Glomerular visceral epithelial cell (primary cell): Measurements from ENCODE around the gene BSG.
A peak's percentile ranks its signal among the peaks of the same experiment; 100 is the strongest.
"Not testable (repeated sequence)": the region's sequence is repeated elsewhere in the genome, so short reads cannot be mapped to it uniquely, and the experiment has no call there.

Experiments used
- DNase-seq: peaks from one replicate; pipeline ENCODE4 v3.0.0-alpha.2; 2016; ENCODE audit errors: extremely low spot score

BSG gene

DNA sequence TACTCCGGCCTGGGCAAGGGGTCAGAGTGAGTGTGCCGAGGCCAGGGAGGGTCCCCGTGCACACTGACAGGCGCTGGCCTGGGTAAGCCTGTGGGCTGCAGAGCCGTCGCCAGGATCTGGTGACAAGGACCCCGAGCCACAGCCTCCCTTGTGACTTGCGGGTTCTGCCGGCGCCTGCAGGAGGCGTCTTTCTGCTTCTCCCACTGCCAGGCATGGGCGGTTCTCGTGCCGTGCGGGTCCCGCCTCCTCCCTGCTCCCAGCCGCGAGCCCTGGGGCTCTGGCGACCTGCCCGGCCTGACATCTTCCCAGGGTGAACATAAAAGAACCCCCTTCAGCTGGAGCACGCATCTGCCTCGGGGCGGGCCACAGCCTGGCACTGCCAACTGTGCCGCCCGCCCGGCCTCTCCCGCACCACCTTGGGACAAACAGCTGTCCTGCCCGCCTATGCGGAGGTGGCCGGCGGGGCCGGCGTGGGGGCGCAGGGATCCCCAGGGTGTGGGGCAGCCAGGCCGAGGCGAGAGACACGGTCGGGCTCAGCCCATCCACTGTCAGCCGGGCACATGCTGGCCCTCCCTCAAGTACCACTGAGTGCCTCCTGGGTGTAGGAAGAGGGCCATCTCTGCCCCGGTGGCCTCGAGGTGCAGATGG is 15.8 kb downstream of the BSG start:
- DNase-seq: peak; percentile 85

DNA sequence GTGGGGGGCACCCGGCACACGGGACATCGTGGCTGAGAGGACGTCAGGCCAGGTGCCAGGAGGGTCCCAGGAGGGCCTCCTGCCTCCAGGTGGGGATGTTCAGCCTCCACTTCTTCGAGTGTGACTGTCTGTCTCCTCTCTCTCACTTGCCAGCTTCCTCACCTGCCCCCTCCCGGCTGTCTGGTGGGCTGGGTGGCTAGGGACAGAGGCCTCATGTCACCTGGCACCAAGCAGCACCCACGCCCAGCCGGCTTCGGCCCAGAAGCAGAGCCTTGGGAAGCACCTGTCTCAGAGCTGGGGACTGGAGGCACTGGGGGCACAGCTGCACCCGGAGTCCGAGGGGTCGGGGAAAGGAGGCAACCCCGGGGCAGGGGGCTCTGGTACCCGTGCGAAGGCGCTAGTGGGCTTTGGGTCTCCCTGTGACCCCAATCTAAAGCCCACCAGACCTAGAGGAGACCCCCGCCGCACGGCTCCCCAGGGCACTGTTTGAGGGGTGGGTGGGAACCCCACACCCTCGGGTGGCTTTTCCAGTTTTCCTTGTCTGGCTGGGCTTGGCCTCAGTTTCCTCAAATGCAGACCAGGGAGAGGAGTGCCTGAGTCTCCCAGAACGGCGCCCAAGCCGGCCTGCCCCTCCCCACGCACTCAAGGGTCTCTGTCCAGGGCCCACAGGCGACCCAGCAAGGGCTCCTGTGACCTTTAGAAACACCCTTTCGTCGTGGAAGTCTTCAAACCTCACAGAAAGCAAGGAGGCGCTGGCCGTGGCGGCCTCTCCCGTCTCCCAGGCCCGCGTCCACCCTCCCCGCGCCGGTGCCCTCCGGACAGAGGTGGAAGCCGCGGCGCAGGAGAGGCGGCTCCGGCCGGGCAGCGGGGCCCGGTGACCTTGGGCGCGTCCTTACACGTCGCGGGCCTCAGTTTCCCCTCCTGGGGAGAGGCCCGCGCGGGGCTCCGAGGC is 16.6 kb downstream of the BSG start:
- DNase-seq: no peak

DNA sequence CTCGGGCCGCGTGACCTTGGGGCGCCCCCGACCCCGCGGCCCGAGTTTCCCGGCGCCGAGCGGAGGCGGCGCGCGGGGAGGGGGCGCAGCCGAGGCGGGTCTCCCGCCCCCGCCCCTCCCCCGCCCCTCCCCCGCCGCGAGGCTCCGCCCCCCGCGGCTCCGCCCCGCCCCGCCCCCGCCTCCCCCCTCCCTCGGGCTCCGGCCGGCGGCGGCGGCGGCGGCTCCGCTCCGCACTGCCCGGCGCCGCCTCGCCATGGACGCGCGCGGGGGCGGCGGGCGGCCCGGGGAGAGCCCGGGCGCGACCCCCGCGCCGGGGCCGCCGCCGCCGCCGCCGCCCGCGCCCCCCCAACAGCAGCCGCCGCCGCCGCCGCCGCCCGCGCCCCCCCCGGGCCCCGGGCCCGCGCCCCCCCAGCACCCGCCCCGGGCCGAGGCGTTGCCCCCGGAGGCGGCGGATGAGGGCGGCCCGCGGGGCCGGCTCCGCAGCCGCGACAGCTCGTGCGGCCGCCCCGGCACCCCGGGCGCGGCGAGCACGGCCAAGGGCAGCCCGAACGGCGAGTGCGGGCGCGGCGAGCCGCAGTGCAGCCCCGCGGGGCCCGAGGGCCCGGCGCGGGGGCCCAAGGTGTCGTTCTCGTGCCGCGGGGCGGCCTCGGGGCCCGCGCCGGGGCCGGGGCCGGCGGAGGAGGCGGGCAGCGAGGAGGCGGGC is 17.4 kb downstream of the BSG start, which contains the start of gene HCN2:
TSS of gene HCN2 (plus strand) at position 189 of the 703 bp plus-strand sequence. CDS start at position 254, 65 bp downstream.
- no peak for DNase-seq

DNA sequence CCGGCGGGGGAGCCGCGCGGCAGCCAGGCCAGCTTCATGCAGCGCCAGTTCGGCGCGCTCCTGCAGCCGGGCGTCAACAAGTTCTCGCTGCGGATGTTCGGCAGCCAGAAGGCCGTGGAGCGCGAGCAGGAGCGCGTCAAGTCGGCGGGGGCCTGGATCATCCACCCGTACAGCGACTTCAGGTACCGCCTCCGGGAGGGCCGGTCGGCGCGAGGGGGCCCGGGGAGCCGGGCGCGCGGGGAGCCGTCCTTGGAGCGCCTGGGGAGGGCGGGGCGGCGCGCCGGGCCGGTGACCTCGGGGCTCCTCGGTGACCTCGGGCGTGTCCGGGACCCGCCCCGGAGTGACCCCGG is 18.0 kb downstream of the BSG start:
- peak; percentile 39 for DNase-seq

DNA sequence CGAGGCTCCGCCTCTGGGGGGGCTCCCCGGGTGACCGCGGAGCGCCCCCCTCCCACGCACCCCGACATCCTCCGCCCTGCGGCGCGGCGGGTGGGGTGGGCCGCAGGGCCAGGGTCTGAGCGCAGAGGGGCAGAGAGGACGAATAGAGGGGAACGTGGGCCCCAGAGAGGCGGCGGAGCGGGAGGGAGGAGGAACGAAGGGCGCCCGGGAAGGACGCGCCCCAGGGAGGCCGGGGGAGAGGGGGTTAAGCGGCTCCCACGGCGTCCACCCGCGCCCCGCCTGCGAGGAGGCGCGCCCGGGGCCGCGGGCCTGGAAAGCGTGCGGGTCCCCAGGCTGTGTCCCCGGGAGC is 18.3 kb downstream of the BSG start:
- no peak for DNase-seq

DNA sequence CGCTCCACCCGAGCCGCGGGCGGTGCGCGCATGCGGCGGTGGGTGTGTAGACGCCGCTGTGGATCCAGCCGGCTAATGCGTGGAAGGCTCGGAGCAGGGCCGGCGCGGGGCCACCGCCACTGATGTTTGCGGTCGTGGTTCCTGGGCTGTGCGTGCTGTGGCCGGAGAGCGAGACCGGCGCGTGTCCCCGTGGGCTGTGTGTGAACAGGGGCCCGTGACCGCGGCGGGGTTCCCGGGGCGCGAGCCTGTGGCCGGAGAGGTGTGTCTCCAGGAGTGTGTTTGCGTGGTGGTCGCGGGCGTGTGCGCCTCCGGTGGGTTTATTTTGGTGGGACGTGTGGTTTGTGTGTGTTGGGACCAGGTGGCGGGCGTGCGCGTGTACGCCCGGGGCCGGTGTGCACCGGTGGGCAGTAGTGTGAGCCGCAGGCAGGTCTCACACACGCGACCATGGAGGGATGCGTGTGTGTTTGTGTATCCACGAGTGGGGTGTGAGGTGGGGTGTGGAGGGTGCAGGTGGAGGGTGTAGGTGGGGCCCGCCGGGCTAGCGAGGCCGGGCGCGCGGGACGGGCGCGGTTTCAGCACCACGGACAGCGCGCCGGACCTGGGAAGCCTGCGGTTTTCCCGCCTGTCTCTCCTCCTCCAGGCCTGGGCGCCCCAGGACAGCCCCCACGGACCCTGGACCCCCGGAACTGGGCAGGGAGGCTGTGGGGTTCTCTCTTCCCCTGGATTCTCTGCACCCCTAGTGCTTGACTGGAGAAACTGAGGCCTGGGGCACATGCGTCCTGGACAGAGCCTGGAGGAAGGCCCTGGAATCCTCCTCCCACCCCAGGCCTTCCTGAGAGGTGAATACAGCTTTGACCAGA is 18.9 kb downstream of the BSG start:
- DNase-seq: no peak

DNA sequence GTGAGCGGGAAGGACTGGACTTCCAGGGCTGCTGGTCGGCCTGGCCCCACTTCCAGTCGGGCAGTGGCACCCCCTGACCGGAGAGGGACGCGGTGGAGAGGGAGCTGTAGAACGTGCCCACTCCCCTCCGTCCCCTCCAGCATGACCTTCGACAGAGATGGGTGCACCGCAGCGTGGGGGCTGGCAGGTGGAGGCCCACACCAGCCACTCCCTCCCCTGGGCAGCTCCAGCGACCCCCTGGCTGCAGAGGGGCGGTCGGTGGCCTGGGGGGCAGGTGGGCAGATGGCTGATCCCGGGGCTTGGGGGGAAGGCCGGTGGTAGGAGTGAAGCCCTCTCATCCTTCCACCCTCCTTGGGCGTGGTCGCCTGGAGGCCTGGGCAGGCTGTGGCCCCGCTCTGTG is 19.7 kb downstream of the BSG start:
- no peak for DNase-seq

DNA sequence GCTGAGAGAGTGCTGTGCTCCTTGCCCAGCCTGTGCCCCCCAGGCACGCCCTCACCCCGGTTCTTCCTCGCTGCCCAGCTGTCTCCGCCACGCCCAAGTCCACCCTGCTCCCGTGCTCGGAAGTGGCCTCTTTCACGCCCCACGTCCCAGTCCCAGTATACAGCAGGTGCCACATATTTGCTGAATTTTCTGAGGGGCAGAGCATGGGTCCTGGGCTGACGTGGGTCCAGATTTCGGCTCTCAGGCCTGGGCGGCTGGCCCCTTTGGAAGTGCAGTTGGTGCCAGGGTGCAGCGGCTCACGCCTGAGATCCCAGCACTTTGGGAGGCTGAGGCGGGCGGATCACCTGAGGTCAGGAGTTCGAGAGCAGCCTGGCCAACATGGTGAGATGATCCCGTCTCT is 20.7 kb downstream of the BSG start:
- DNase-seq: no peak

DNA sequence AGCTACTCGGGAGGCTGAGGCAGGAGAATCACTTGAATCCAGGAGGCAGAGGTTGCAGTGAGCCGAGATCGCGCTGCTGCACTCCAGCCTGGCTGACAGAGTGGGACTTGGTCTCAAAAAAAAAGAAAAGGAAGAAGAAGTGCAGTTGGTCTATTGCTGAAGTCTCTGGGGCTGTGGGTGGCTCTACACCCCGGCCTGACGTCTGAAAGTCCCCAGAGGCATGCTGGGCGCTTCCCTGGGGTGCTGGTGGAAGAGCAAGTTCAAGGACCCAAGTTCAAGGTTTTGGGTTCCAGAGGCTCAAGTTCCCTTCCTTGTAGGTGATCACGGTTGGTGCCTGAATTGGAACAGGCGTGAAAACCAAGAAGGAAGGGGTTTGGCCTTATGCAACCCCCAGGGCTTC is 21.1 kb downstream of the BSG start:
- no peak for DNase-seq

DNA sequence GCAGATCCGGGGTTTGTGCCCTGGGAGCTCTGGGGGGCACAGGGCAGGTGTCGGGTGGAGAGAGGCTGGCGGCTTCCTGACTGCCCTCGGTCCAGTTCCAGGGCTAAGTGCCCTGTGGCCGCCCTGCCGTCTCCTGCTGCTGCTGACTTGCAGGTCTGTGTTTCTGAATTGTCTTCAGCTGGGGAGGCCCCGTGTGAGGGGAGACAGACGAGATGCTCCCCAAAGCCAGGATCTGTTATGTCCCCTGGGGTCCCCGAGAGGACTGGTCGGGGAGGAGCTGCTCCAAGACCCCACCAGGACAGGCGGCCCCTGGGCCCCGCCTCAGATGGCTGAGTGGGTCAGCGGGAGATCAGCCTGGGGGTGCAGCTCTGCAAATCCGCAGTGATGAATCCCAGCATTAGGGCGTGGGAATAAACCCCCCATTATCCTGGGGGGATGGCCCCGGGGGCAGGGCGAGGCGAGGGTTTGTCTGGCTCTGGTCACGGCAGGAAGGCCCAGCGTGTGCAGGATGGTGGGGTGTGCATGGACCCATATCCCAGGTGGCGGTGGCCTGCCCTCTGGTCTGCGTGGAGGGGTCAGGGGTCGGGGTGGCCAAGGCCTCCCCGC is 22.0 kb downstream of the BSG start:
- no peak for DNase-seq

DNA sequence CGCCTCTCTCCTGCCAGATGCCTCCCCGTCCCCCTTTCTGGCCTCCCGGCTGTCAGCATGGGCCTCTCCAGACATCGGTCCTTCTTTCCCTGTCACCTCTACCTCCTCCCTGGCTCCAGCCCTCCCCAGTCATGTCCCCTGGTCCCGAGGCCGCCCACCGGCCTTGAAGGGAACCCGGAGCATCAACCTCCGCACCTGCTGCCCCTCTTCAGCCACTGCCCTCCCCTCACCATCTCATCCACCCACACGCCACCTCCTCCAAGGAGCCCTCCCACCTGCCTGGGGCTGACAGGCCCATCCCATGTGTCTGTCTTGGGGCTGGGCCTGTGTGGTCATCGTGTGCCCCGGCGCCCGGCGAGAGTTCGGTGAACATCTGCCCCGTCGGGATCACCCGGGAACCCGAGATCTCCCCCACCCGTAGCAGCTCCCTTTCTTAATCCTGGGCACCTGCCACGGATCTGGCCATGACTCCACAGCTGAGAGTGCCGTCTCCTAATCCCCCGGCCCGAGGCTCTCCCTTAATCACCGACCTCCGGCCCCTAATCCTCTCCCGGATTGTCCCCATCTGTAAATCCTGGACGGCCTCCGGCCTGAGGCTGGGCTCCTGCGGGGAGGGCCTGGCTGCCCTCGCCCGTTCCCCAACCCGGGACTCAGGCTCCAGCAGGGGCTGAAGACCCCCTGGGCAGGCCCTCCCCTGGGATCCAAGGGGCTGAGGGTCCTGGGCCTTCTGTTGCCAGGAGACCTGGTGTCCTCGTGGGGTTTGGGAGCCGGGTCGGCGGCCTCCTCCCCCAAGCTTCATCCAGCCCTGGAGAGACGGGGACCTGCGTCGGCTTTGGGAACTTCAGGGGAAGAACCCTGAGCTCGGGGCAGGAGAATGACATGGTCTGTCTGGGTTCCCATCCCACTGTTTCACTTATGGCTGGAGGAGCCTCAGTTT is 23.2 kb downstream of the BSG start:
- no peak for DNase-seq

DNA sequence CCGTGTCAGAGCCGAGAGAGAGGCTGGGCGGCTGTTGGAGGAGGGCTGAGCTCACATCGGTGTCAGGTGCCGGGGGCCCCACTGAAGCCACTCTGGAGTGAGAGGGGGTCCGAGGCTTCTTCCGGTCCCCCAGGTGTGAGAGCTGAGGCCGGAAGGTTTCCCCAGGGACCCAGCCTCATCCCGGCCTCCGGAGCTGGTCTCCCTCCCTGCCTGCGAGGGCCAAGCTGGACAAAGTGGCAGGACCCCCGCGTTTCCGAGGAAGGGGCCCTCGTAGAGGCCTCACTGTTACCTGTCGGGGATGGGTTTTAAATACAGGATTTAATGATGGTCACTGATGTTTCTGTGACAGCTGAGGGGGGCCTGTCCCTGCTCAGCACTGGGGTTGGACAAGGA is 23.9 kb downstream of the BSG start:
- no peak for DNase-seq

DNA sequence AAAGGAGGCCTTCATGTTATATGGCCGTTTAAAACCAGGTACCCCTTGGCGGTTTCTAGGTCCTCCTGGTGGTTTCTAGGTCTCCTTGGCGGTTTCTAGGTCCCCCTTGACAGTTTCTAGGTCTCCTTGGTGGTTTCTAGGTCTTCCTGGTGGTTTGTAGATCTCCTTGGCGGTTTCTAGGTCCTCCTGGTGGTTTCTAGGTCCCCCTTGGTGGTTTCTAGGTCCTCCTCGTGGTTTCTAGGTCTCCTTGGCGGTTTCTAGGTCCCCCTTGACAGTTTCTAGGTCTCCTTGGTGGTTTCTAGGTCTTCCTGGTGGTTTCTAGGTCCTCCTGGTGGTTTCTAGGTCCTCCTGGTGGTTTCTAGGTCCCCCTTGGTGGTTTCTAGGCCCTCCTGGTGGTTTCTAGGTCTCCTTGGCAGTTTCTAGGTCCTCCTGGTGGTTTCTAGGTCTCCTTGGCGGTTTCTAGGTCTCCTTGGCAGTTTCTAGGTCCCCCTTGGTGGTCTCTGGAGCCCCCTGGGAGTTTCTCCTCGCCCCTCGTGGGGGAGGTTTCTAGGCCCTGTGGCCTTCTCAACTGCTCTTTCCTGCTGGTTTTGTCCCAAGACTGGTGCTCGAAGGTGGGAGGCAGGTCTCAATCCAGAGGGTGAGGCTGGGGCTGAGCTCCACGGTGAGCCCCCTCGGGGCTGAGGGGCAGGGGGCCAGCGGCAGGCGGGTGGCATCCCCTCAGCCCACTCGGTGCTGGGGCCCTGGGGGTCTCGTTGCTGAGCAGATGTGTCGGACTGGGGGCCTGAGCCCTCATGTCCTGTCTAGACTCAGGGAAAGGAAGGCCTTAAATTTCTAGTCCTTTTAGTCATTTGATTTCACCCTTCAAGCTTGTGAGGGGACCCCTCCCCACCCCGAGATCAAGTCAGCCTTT is 25.3 kb downstream of the BSG start:
- no peak for DNase-seq

DNA sequence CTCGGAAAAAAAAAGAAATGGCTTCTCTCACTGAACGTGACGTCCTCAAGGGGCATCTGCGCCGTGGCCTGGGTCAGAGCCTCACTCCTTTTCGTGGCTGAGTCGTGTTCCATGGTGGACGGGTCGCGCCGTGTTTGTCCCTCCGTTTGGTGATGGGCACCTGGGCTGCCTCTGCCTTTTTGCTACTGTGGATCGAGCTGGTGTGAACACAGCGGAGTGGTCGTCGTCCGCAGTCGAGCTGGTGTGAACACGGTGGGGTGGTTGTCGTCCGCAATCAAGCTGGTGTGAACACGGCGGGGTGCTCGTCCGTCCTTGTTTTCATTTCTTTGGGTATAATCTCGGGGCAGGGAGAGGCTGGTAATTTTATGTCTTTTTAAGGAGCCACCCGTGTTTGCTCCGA is 28.9 kb downstream of the BSG start:
- DNase-seq: no peak

DNA sequence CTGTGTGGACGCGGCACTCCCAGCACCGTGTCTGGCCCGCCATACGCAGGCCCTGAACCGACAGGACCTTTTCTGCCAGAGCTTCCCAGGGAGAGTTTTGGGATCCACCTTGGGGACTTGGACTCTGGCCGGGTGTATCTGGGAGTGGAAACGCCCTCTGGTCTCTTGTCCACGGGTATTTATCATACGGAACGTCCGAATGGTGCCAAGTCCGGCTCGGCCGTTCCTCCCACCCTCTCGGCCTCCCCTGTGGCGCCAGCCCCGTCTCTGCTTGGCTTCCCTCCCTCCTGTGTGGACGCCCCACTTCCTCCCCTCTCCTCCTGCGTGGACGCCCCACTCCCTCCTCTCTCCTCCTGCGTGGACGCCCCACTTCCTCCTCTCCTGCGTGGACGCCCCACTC is 29.4 kb downstream of the BSG start:
- DNase-seq: no peak

DNA sequence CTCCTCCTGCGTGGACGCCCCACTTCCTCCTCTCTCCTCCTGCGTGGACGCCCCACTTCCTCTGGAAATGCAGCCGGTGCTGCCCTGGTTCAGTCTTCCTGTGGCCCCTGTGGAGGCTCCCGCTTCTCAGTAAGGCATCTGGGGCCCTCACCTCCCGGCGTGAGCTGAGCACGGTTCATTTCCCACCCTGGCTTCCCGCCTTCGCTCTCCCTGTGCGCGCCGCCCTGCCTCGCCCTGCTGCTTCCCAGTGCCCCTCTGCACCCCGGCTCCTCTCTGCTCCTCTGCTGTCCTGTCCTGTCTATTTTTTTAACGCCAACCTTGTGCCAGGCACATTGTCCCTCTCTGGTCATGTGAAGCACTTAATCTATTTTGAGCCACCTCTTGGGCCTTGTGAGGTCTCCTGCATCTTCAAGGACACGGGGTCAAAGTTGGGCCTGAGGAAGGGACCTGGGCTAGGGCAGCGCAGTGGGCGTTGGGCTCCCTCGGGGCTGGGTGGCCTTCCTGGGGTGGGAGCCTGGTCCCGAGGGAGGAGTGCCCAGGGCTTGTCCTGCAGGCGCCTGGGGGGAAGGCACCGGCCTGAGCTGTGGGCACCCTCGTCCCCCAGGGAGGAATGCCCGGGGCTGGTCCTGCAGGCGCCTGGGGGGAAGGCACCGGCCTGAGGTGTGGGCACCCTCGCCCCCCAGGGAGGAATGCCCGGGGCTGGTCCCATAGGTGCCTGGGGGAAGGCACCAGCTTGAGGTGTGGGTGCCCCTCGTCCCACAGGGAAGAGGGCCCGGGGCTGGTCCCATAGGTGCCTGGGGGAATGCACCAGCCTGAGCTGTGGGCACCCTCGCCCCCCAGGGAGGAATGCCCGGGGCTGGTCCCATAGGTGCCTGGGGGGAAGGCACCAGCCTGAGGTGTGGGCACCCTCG is 30.2 kb downstream of the BSG start:
- no peak for DNase-seq

DNA sequence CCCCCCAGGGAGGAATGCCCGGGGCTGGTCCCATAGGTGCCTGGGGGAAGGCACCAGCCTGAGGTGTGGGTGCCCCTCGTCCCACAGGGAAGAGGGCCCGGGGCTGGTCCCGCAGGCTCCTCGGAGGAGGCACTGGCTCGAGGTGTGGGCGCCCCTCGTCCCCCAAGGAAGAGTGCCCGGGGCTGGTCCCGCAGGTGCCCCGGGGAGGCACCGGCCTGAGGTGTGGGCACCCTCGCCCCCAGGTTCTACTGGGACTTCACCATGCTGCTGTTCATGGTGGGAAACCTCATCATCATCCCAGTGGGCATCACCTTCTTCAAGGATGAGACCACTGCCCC is 30.9 kb downstream of the BSG start:
- not testable (repeated sequence) for DNase-seq

DNA sequence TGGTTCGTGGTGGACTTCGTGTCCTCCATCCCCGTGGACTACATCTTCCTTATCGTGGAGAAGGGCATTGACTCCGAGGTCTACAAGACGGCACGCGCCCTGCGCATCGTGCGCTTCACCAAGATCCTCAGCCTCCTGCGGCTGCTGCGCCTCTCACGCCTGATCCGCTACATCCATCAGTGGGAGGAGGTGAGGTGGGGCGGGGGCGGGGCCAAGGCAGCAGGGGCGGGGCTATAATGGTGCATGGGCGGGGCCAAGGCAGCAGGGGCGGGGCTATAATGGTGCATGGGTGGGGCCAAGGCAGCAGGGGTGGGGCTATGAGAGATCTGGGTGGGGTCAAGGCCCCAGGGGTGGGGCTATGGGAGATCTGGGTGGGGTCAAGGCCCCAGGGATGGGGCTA is 31.4 kb downstream of the BSG start:
- not testable (repeated sequence) for DNase-seq
